ENCODE measurements around the gene MYOCOS.
"Not testable (repeated sequence)": the region's sequence is repeated elsewhere in the genome, so short reads cannot be mapped to it uniquely, and the experiment has no call there.

MYOCOS gene

DNA sequence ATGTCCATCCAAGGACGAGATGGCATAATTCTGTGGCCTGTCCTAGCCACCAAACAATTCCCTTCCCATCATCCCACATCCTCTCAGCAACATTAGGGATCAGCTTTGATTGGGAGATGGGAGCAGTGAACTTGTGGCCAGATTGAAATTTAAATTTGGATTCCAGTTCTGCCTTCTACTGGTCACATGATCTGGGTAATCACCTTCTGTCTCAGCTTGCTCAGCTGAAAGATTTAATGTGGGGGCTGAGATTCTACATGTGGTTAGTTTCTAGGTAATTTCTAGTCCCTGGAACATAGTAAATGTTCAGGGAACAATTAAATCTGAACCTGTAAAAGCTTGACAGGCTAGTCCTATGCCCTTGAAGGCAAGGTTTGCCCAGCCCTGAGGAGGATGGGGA lies 3.2 kb downstream of the MYOCOS start:
- no peak for DNase-seq (ENCODE audit: low read depth, low spot score)

DNA sequence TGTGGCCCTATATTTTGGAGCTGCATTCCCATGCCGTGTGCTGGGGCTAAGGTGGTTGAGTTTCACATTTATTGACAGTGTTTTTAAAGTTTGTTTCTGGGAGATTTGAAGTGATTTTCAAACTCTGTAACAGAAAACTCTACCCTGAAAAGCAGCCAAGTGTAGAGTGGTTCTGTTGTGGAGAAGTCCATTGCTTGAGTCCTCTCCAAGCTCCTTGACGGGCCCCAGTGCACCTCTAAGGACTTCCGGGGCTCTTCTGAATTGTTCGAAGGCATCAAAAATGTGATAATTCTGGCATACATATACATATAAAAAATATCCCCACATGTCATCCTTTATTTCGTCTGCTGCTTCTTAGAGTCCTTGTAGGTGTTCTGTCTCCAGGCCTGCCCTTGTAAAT lies 5.0 kb downstream of the MYOCOS start:
- no peak for DNase-seq (ENCODE audit: low read depth, low spot score)

DNA sequence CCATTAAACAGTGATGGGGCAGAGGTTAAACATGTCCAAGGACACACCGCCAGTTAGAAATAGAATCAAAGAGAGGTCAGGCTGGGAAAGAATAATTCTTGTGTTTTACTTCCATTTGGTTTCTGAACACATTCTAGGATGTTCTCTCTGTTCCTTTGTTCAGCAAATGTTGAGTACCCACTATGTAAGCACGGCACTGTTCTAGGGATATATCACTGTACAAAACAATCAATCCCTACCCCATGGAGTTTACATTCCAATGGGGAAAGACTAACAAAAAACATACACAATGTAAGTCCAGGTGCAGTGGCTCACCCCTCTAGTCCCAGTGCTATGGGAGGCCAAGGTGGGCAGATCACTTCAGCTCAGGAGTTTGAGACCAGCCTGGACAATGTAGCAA lies 6.2 kb downstream of the MYOCOS start:
- DNase-seq (ENCODE audit: low read depth, low spot score): no peak

DNA sequence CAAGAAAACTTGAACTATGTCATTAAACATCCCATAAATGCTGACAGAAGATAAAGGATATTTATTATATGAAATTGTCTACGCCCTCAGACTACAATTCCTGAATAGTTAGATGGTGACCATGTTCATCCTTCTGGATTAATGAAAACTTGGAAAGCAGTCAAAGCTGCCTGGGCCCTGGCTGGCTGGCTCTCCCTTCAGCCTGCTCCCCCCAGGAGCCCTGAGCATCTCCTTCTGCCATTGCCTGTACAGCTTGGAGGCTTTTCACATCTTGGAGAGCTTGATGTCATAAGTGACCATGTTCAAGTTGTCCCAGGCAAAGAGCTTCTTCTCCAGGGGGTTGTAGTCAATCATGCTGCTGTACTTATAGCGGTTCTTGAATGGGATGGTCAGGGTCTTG lies 13.6 kb downstream of the MYOCOS start:
- DNase-seq (ENCODE audit: low read depth, low spot score): no peak

DNA sequence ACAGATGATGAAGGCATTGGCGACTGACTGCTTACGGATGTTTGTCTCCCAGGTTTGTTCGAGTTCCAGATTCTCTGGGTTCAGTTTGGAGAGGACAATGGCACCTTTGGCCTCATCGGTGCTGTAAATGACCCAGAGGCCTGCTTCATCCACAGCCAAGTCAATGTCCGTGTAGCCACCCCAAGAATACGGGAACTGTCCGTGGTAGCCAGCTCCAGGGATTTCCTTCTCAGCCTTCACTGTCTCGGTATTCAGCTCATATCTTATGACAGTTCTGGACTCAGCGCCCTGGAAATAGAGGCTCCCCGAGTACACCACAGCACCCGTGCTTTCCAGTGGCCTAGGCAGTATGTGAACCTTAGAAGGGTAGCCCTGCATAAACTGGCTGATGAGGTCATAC lies 14.1 kb downstream of the MYOCOS start:
- DNase-seq (ENCODE audit: low read depth, low spot score): no peak

DNA sequence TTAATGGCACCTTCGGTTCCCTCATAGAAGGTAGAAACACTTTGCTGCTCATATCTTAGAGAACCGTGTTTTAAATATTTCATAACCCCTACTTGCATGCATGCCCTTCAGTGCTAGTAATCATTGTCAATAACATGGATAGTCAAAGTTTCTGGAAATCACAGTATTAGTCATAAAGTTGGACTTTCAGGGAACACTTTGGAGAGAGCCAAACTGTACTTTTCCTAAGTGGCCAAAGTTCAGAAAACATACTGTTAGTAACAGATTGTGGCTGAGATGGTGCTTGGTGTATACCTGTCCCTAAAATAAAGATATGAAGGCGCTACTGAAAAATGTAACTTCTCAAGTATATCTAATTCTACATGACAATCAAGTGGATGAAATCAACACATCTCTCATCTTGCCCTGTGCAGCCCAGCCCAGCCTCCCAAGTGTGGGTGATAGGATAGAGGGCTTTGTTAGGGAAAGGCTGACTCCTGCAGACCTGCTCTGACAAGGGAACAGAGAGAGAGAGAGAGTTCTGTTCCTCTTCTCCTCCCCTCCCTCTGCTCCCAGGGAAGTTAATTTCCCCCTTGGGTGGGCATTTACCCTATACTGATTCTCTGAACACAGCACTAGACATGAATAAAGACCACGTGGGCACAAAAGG lies 16.0 kb downstream of the MYOCOS start:
- DNase-seq (ENCODE audit: low read depth, low spot score): no peak

DNA sequence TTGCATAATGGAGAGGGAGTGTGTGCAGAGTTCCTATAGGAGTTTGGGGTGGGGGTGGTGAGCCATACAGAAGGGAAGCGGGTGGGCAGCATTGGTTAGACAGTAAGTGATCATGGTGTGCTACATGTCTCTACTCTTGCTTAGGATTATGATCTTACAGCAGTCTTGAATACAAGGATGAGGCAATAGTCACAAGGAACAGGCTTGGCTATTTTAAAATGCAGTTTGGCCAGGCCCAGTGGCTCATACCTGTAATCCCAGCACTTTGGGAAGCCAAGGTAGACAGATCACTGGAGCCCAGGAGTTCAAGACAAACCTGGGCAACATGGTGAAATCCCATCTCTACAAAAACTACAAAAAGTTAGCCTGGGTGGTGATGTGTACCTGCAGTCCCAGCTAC lies 18.2 kb downstream of the MYOCOS start:
- DNase-seq (ENCODE audit: low read depth, low spot score): no peak

DNA sequence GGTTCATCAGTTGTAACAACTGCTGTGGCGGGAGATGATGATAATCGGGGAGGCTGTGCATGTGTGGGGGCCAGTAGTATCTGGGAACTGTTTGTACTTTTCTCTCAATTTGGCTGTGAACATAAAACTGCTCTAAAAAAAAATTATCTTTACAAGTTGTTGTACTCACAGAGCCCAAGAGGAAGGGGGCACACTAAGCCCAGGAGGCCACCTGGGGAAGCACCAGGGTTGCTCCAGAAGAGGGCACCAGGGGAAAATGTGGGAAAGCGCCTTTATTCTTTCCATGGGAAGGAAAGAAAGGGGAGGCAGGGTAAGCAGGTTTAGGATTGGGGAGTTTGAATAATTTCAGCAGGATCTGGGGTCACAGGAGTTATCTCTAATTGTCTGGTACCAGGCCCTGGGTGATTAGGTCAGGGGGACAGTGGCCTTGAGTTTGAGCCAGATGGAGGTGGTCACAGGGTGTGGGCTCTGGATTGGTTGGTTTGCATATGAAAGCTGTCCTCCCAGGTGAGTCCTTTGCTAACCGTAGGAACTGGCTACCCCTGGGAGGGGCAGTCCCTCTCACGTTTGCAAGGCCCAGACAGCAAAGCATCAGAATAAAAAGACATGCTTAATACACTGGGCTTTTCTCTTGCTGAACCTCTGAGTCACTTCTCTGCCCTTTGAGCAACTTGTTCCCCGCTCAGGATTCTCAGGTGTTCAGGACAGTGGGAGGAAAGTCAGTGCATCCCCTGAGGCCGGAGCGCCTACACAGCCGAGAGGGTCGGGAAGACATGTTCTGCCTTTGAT lies 19.2 kb downstream of the MYOCOS start:
- no peak for DNase-seq (ENCODE audit: low read depth, low spot score)

DNA sequence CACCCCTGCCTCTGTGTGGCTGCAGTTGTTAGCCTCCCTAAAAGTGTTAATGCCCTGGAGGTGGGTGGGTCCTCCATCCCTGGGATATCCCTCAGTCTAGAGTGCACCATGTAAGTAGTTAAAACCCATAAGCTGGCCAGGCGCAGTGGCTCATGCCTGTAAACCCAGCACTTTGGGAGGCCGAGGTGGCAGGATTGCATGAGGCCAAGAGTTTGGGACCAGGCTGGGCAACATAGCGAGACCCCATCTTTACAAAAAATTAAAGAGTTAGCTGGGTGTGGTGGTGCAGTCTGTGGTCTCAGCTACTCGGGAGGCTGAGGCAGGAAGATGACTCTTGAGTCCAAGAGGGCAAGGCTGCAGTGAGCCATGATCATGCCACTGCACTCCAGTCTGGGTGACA lies 20.2 kb downstream of the MYOCOS start:
- no peak for DNase-seq (ENCODE audit: low read depth, low spot score)

DNA sequence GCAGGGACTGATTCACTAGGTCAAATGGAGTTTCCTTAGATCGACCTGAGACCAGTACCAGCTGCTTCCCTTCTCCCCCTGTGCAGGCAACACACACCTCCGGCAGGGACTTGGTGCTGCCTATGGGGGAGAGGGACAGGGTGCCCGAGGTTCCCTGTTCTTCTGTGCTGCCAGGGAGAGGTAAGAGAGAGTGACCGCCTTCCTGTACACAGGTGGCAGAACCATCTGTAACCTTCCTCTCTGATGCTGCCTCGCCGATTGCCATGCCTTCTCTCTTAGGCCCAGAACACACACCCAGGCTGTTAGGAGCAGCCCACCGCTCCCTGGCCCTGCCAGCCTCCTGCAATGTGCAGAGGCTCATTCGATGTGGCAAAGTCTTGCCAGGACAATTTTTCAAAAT lies 21.1 kb downstream of the MYOCOS start:
- no peak for DNase-seq (ENCODE audit: low read depth, low spot score)

DNA sequence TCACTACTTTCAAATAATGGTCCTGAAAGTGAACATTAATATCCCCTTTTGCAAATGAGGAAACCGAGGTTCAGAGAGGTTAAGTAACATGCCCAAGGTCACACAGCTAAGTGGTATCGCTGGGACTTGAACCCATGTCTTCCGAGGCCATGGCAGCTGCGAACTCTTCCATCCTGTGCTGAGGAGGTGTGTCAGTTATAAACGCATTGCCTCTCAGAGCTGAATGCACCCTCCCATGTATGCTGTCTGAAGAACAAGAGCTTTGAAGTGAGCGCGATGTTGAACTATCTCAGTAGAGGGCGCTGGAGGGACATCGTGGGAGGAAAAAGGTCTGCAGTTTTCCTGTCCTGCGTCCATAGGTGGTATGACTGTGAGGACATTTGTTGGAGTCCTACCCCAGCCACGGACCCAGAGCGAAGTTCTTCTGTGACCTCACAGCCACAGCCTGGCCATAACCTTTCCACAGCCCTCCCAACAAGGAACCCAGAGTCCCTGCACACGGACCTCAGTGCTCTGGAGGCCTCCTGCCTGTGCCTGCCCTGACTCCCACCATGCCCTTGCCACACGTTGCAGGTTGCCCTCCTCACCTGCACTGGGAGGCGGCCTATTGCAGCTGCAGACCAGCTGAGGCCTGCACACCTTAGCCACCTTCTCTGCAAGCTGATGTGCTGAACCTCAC lies 22.9 kb downstream of the MYOCOS start:
- DNase-seq (ENCODE audit: low read depth, low spot score): peak; percentile 22

DNA sequence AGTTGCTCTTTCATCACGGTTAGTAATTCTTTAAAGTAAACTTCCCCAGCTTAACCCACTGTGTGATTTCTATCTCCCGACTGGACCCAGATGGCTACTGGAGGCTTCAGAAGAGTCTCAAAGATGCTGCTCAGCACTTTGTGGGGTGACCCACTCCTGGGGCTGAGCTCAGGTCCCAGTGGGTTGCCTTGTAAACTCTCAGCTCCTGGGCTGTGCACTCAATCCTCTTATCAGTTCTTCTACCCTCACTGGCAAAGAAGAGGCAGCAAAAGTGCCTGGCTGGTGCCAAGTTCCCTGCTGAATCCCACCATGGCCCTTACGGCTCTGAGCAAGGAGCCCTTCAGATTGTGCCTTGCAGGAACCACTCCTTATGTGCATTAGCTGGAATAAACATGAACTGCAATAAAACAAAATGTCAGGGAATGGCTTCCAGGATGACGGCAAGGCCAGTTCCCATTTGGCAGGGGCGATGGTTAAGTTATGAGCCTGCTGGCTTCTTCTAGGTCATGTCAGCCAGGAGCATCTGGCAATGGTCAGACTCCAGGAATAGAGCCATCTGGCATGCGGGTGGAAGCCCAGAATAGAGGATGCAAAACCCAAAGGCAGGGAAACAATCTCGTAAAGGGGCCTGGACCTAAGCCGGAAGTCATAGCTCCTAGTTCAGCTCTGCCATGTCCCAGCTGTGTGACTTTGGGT lies 23.7 kb downstream of the MYOCOS start:
- DNase-seq (ENCODE audit: low read depth, low spot score): no peak

DNA sequence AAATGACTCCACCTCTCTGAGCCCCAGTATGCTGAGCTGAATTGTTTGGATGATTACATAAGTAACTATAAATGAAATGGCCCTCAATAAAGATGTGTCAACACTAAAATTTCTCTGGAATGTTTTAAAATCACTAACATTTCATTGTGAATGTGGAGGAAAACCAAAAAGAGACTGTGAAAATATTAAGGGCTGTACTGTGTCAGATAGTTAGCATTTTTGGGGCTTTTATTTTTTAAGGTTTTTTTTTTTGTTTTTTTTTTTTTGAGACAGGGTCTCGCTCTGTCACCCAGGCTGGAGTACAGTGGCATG lies 24.2 kb downstream of the MYOCOS start:
- DNase-seq (ENCODE audit: low read depth, low spot score): no peak

DNA sequence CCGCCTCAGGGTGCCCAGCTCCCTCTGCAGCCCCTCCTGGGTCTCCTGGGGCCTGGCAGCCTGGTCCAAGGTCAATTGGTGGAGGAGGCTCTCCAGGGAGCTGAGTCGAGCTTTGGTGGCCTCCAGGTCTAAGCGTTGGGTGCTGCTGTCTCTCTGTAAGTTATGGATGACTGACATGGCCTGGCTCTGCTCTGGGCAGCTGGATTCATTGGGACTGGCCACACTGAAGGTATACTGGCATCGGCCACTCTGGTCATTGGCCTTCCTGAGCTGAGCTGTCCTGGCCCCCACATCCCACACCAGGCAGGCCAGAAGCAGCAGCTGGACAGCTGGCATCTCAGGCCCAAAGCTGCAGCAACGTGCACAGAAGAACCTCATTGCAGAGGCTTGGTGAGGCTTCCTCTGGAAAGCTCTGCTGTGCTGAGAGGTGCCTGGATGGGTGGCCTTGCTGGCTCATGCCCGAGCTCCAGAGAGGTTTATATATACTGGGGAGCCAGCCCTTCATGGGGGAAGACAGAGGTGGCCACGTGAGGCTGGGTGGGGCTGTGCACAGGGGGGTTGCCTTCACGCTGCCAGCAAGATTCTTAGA lies 30.3 kb downstream of the MYOCOS start, which contains the start of gene MYOC:
MYOC (minus strand) TSS at position 455 of the 589 bp plus-strand sequence; CDS start at position 378, 77 bp downstream.
- DNase-seq (ENCODE audit: low read depth, low spot score): no peak

DNA sequence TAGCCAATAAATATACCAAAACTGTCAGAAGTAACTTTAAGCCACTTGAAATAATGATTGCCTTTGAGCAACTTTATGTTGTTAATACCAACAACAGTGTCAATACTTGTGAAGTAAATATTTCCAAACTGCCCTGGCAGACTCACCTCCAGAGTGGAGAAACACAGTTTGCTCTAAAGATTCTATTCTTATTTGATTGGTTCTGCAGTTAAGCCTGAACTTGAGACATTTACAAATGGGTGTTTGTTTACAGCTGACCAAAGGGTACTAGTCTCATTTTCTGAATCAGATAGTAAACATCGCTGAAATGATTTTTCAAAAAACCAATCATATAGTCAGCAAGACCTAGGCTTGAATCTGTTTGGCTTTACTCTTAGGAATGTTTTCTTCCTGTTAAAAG lies 31.8 kb downstream of the MYOCOS start:
- DNase-seq (ENCODE audit: low read depth, low spot score): no peak

DNA sequence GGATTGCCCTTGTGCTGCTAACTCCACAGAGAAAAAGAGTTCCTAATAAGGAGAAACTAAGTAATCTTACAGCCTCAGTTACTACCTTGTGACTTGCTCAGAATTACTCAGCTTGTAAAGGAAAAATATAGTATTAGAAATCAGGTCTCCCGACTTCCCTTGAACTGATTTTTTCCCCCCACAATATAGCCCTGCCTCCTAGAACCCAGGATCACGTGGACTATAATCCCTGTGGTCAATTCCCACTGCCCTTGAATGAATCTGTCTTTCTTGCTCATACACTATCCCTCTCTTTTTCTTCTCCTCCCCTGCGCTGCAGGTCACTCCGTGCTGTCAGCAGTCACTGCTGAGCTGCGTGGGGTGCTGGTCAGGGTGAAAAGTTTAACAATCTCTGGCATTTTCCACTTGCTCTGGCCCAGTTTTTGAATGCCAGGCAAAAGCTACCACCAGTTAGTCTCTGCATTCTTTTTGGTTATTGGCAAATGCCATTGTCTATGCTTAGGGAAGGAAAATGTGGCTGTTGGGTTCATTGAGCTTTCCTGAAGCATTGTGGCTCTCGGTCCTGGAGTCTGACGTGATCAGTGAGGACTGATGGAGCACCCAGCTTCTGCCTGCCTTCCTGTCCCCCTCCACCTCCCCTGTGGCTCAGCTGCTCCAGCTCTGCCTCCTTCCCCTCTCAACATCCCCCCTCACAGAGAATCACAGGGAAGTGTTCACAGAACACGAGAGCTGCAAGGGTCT lies 32.3 kb downstream of the MYOCOS start:
- DNase-seq (ENCODE audit: low read depth, low spot score): no peak

DNA sequence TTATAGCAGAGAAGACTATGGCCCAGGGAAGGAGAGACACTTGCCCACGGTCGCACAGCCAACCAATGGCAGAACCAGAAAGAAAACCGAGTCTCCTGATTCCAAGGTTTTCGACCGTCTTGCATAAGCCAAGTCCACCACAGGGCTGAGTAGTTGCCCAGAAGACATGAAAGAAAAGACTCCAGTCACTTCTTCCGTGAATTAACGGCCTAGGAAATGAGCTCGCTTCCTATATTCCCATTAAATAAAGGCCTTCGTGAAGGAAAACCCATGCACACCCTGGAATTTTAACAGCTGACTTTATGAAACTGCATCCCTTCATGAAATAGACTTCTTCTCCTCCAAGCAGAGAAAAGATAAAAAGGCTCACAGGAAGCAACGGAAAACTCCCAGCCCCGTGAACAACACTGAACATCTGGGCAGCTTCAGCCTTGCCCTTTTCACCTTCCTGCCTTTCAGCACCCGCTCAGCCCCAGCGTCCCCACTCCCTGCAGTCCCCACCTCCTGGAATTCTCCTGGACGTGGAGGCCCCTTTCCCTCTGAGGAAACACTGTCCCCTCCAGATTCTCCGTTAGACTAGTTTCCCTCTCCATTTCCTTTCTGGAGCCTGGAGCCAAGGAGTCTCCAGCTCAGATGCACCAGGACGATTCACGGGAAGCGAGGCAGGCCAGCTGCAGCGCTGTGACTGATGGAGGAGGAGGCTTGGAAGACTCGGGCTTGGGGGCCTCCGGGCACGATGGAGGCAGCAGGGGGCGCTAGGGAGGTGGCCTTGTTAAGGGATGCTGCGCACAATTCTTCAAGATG lies 33.1 kb downstream of the MYOCOS start:
- peak; percentile 40 for DNase-seq (ENCODE audit: low read depth, low spot score)

DNA sequence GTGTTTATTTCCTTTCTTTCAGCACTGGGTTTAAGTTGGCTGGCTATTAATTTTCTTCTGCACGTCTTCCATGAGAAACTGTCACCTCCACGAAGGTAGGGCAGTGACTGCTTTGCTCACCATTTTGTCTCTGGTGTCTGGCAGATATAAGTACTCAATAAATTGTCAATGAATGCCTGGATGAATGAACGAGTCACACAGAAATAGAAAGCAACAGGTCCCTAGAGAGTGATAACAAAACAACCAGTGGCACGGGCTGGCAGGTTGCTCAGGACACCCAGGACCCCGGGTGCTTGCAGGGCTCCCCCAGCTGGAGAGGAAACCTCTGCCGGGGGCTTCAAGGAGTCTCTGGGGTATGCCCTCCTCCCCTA lies 33.7 kb downstream of the MYOCOS start:
- DNase-seq (ENCODE audit: low read depth, low spot score): no peak

DNA sequence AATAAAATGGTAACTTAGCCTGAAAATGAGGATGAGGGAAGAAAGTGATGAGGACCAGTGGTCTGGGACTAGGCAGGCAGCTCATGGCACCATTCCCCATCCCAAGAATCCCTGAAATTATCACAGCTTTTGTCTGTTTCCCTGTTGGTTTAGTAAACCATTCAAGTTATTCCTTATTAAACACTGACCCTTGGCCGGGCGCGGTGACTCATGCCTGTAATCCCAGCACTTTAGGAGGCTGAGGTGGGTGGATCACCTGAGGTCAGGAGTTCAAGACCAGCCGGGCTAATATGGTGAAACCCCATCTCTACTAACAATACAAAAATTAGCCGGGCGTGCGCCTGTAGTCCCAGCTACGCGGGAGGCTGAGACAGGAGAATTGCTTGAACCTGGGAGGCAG lies 34.2 kb downstream of the MYOCOS start:
- DNase-seq (ENCODE audit: low read depth, low spot score): not testable (repeated sequence)

DNA sequence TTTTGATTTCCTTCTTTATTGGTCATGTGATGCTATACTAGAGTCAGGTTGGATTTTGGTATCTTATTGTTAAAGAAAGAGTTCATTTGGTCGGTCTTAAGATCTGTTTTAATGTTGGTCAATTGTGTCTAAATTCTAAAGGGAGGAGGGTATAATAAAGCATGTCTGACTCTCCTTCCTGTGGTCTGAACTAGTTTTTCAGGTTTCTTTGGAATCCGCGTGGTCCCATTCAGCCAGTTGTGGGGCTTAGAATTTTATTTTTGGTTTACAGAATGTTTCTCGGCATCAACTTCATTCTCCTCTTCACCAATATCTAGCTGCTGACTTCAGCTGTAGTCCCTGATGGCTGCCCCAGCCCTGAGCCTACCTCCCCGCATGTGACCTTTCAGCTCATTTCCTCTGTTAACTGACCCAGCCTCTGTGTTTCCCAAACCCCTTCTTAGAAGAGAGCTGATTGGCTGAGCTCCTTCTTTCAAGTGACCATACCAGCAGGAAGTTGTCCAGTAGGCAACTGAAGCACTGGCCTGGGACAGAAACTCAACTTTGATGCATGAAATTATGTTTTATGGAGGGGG lies 39.1 kb downstream of the MYOCOS start:
- DNase-seq (ENCODE audit: low read depth, low spot score): no peak
